HEK293T (cell line): Measurements from ENCODE around the gene SAAL1.

Experiments
- CTBP1 ChIP-seq: fragments of 450-650 bp; IDR thresholded peaks from 2 replicates; pipeline ENCODE4 v1.6.1; 2016; ENCODE audit warnings: borderline replicate concordance
- SP1 ChIP-seq: fragments of 450-650 bp; IDR thresholded peaks from 2 replicates; pipeline ENCODE4 v1.6.1; 2017

DNA sequence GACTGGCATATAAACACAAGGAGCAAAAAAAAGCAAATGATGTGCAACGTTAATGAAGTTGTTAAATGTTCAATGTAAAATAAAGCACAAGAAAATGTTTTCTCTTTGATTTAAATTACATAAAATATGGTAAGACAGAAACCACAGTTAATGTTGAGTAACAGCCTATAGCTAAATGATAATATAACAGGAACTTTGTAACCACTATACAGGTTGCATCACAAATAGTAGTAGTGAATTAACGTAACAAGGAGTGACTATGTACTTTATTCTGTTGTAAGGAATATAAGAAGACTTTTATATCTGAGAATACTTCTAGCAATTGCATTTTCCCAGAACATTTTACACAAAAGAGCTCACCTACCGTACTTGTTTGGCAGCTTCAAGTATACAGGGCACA, 16.9 kb downstream of the SAAL1 start:
- TF ChIP-seq SP1 = no peak
- TF ChIP-seq CTBP1 = no peak
